Ovary (tissue), 9 donors: ENCODE data around the gene NDST3. TPM values are rescaled to one million over a fixed set of nuclear protein-coding genes. Genes with fewer than 3 reads are reported as not detected.

Source experiments
- DNase-seq, 5 donors: peaks; one replicate each; pipeline ENCODE4 v3.0.0-alpha.2; 2019 to 2020
- H3K27ac ChIP-seq, 2 donors: fragments of 200-600 bp; one replicate each; pipeline versions ENCODE4 v1.5.1 to v1.8.0; 2019 to 2022
- H3K27me3 ChIP-seq: fragments of 200-600 bp; one replicate; pipeline ENCODE4 v1.8.0; 2022
- H3K36me3 ChIP-seq: fragments of 200-600 bp; sonication (generic); one replicate; pipeline ENCODE4 v1.5.1; 2019
- H3K4me1 ChIP-seq: one replicate; pipeline ENCODE4 v1.8.1; 2013; ENCODE audit warnings: mild to moderate bottlenecking, moderate library complexity; ENCODE audit not compliant: insufficient read depth
- H3K4me3 ChIP-seq: fragments of 200-600 bp; sonication (generic); one replicate; pipeline ENCODE4 v1.5.1; 2017
- H3K9me3 ChIP-seq, 2 donors: fragments of 200-600 bp in 1 of 2; sonication (generic) in 1 of 2; one replicate each; pipeline versions ENCODE4 v1.5.1 to v1.8.1; 2013 to 2019; ENCODE audit warnings: mild to moderate bottlenecking in 1 of 2, moderate library complexity in 1 of 2
- EP300 ChIP-seq: sonication (generic); formaldehyde crosslinking; IDR thresholded peaks from one replicate; pipeline ENCODE4 v1.6.1; 2017; ENCODE audit warnings: antibody characterized with exemption
- POLR2A ChIP-seq: fragments of 450-650 bp; IDR thresholded peaks from one replicate; pipeline ENCODE4 v1.6.1; 2017; ENCODE audit warnings: antibody characterized with exemption, mild to moderate bottlenecking, moderate library complexity
- WGBS, 3 donors: extraction: QIAGEN DNeasy Blood & Tissue Kit in 1 of 3; methylation state at CpG; one replicate each; pipeline versions ENCODE4 v1.1.5 to v1.1.7; 2013 to 2017; 5-methylcytosine and 5-hydroxymethylcytosine counted together
- intact Hi-C, 4 donors: fragments of 100-400 bp; cut with DNase I; formaldehyde crosslinking; loops; one replicate each; pipeline versions ENCODE4 v1.11.0 to v1.15.1; 2022 to 2023
- polyA plus RNA-seq, 2 donors: library from polyadenylated mRNA; stranded (reverse); fragments of 200-250 nt in 1 of 2; fragments of 350-450 nt in 1 of 2; fragmentation: Illumina TruSeq in 1 of 2; extraction: RNeasy Lipid Tissue Mini Kit (QIAGEN cat#74804) in 1 of 2; gene quantifications; one replicate each; pipeline ENCODE4 v1.2.3, GENCODE V29; 2013 to 2014
- total RNA-seq, 7 donors: library from RNA; depleted of rRNA in 2 of 7; stranded (reverse); fragments of >200 nt in 2 of 7; fragmentation: NEBNext Ultra II Directional in 3 of 7; extraction: Animal tissue kit (Norgen Biotek cat#: 25700) in 3 of 7; gene quantifications; one replicate each; pipeline versions ENCODE4 v1.1.0 to v1.2.4, GENCODE V29; 2016 to 2023
- TF ChIP-seq, protein P1 (sequence below), 3 donors: fragments of 450-650 bp in 2 of 3; fragments of 200-600 bp in 1 of 3; IDR thresholded peaks; one replicate each; pipeline versions ENCODE4 v1.5.1 to v1.8.0; 2016 to 2022; ENCODE audit warnings: antibody characterized with exemption in 3 of 3, mild to moderate bottlenecking in 1 of 3
- donor health status: DM: no; HTN: no; CAD: no; lungs with moderate emphysema.
- donor health status: DM: no; HTN: no; CAD: no.
- donor health status: Bipolar disorder and iron deficiency.
- donor health status: DM: yes; HTN: yes; CAD: no.
- donor health status: DM: no; HTN: no; CAD: no.
- donor health status: DM: yes; HTN: yes; CAD: no.

Gene NDST3
- total and polyA plus RNA-seq, 9 donors: 0.02 to 2.4 (median 0.07) TPM; not detected in 2

DNA sequence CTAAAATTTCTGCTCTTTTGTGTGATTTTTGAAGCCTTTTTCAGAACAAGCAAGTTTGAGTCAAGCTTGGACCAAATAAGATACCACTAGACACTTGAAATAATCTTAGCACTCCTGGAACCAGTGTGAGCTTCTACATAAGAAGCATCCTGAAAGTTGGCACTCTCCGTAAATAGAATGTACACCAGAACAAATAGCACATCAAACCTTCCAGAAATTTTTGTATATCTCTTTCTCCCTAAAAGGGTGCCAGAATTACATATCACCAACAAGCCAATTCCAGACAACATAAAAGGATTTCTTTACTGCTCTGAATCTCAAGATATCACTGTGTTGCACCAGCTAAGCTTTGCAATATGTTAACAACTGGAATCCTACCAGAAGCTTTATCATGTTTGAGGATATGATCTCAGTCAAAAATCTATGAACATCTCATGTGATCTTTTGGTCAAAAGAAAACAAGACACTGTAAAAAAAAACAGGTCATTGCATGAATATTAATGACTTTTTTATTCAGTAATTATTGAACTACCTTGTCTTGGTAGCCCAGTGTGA is 201.4 kb downstream of the NDST3 start:
- Histone ChIP-seq H3K27me3 (no peaks in the 10 kb centered on the region), H3K4me3 (no peak overlapping the region), H3K9me3 (no peaks in the 10 kb centered on the region), H3K4me1 (no peaks in the 10 kb centered on the region), H3K36me3 (no peaks in the 10 kb centered on the region), H3K27ac (no peak overlapping the region)
- 66 to 77% (median 67%) methylated on average over 1 of the region's 1 CpG for WGBS, 3 donors
- intact Hi-C loops: no loop called here
- no peak for DNase-seq
- TF ChIP-seq, protein P1, sequence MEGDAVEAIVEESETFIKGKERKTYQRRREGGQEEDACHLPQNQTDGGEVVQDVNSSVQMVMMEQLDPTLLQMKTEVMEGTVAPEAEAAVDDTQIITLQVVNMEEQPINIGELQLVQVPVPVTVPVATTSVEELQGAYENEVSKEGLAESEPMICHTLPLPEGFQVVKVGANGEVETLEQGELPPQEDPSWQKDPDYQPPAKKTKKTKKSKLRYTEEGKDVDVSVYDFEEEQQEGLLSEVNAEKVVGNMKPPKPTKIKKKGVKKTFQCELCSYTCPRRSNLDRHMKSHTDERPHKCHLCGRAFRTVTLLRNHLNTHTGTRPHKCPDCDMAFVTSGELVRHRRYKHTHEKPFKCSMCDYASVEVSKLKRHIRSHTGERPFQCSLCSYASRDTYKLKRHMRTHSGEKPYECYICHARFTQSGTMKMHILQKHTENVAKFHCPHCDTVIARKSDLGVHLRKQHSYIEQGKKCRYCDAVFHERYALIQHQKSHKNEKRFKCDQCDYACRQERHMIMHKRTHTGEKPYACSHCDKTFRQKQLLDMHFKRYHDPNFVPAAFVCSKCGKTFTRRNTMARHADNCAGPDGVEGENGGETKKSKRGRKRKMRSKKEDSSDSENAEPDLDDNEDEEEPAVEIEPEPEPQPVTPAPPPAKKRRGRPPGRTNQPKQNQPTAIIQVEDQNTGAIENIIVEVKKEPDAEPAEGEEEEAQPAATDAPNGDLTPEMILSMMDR (IDR thresholded peaks at IDR 0.05): no peak
- TF ChIP-seq EP300: no peak
- TF ChIP-seq POLR2A: no peak

DNA sequence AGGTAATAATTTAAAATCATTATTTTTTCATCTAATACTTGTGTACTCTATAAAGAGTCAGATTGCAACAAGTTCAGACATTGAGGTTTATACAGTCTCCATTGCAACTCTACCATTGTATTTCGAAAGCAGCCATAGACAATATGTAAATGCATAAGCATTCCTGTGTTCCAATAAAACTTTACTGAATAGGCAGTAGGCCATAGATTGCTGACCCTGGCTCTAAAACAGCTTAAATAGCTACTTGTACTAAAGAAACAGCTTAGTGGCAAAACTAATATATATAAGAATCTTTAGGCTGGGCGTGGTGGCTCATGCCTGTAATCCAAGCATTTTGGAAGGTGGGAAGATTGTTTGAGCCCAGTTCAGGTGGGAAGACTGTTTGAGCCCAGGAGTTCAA is 203.2 kb downstream of the NDST3 start:
- Histone ChIP-seq H3K27ac (no peak overlapping the region), H3K4me1 (no peaks in the 10 kb centered on the region), H3K36me3 (no peaks in the 10 kb centered on the region), H3K4me3 (no peak overlapping the region), H3K9me3 (no peaks in the 10 kb centered on the region), H3K27me3 (no peaks in the 10 kb centered on the region)
- no peak for DNase-seq
- no peak for TF ChIP-seq EP300
- TF ChIP-seq, protein P1 (IDR thresholded peaks at IDR 0.05): no peak
- TF ChIP-seq POLR2A: no peak
- intact Hi-C loops: no loop called here
- WGBS, 3 donors: 85 to 96% (median 92%) methylated on average over 2 of the region's 2 CpGs

DNA sequence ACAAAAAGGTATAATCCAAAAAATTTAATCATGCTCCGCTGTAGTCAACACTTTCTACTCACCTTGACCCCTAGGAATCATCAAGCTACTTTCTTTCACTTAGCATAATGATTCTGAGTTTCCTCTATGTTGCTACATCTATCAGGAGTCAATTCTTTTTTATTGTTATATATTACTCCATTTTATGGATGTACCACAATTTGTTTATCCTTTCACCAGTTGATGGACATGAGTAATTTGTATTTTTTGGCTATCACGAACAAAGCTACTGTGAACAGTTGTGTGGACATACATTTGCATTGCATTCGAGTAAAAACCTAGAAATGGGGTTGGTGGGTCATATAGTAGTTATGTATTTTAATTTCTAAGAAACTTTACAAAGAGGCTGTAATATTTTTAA is 215.6 kb downstream of the NDST3 start:
- 89 to 94% (median 89%) methylated on average over 3 of the region's 3 CpGs for WGBS, 3 donors
- H3K27me3 ChIP-seq: no peaks in the 10 kb centered on the region
- H3K4me1 ChIP-seq: no peaks in the 10 kb centered on the region
- H3K27ac ChIP-seq: no peak overlapping the region
- TF ChIP-seq EP300 (no peak), POLR2A (no peak)
- TF ChIP-seq, protein P1 (IDR thresholded peaks at IDR 0.05): no peak
- no peaks in the 10 kb centered on the region for H3K36me3 ChIP-seq
- no peak overlapping the region for H3K4me3 ChIP-seq
- H3K9me3 ChIP-seq: no peaks in the 10 kb centered on the region
- intact Hi-C loops: no loop called here
- DNase-seq: no peak

DNA sequence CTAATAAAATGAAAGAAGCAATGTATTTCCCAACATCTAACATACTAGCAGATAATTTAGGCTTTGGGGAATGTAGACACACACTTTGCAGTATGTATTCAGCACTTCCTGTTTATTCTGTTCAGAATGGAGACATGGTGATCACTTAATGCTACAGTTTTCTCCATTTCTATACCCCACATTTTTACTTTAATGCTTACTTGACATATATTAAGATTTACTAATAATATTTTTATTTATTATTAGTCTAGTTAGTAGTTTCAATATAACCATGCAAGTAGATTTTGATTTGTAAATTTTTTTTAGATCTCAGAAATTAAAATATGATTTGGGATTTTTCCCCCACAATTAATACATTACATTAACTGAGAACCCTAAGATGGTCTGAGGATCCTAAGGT is 220.1 kb downstream of the NDST3 start:
- no peak for DNase-seq
- Histone ChIP-seq H3K27me3 (no peaks in the 10 kb centered on the region), H3K9me3 (no peaks in the 10 kb centered on the region), H3K36me3 (no peaks in the 10 kb centered on the region), H3K27ac (no peak overlapping the region), H3K4me1 (no peaks in the 10 kb centered on the region), H3K4me3 (no peak overlapping the region)
- TF ChIP-seq, protein P1 (IDR thresholded peaks at IDR 0.05): no peak
- no peak for TF ChIP-seq EP300
- TF ChIP-seq POLR2A: no peak
- intact Hi-C loops: no loop called here
